ENCODE results near the gene LRRC58. TPM values are rescaled to one million over a fixed set of nuclear protein-coding genes. Genes with fewer than 3 reads are reported as not detected.

Gene LRRC58
- total and polyA plus RNA-seq, 2 of the 13 experiments (the other 11 are each of a cell fraction or from before 2014, with no cell fraction given) = 9.7 to 17.3 TPM

GRCh38 chr3:120348065-120348990 is 826 bp downstream of the LRRC58 start (continued):
- TF ChIP-seq BCLAF1 (IDR thresholded peaks at IDR 0.05) (no peak), ZNF292 (CRISPR knock-in tag; IDR thresholded peaks at IDR 0.05; ENCODE audit: borderline replicate concordance, low read depth) (peak; percentile 52; the same call in 1 of the 2 replicates), TEAD3 (CRISPR knock-in tag; optimal IDR thresholded peaks at IDR 0.05; ENCODE audit: borderline replicate concordance) (peak; percentile 54), CREBL2 (CRISPR knock-in tag; IDR thresholded peaks at IDR 0.05; ENCODE audit: borderline replicate concordance) (0 out of 2 replicates have a peak, but pooled peaks have one; percentile 35), RERE (CRISPR knock-in tag; IDR thresholded peaks at IDR 0.05; ENCODE audit: low read depth) (no peak), ZBTB7A (CRISPR knock-in tag; IDR thresholded peaks at IDR 0.05) (0 out of 2 replicates have a peak, but pooled peaks have one; percentile 33), ATAD3A (CRISPR knock-in tag; IDR thresholded peaks at IDR 0.05) (no peak), ZNF672 (CRISPR knock-in tag; IDR thresholded peaks at IDR 0.05) (no peak), SRSF1 (optimal IDR thresholded peaks at IDR 0.05; ENCODE audit: low read depth, low read length) (peak; percentile 2), HNRNPLL (IDR thresholded peaks at IDR 0.05; ENCODE audit: low read depth, low read length, poor library complexity, severe bottlenecking) (peak; percentile 95), KLF16 (CRISPR knock-in tag; IDR thresholded peaks at IDR 0.05) (peak in 1 of 2 experiments; percentile 24; a peak in 1 of 4 replicates), ZNF558 (CRISPR knock-in tag; IDR thresholded peaks at IDR 0.05; ENCODE audit: borderline replicate concordance) (peak; percentile 30; the same call in 1 of the 2 replicates), ZNF33B (CRISPR knock-in tag; IDR thresholded peaks at IDR 0.05) (0 out of 2 replicates have a peak, but pooled peaks have one; percentile 18), ZEB1 (IDR thresholded peaks at IDR 0.05; ENCODE audit: insufficient replicate concordance, low read depth) (peak; percentile 9), SYNCRIP (IDR thresholded peaks at IDR 0.05; ENCODE audit: insufficient read depth, low read depth, low read length) (no peak), CSRNP1 (CRISPR knock-in tag; IDR thresholded peaks at IDR 0.05) (0 out of 2 replicates have a peak, but pooled peaks have one; percentile 28), PHF21A (CRISPR knock-in tag; IDR thresholded peaks at IDR 0.05) (no peak), SMAD3 (CRISPR knock-in tag; IDR thresholded peaks at IDR 0.05) (0 out of 2 replicates have a peak, but pooled peaks have one; percentile 5)

All from HepG2 (cell line).